Brain microvascular endothelial cell (primary cell): ENCODE data around the gene CREB3.

Source experiments
- DNase-seq: peaks from one replicate; pipeline ENCODE4 v3.0.0-alpha.2; 2020
- H3K27ac ChIP-seq: fragments of 250-450 bp; sonication (Bioruptor Pico); 2 replicates; pipeline ENCODE4 v1.5.1; 2020; ENCODE audit warnings: mild to moderate bottlenecking, moderate library complexity
- H3K27me3 ChIP-seq: fragments of 250-450 bp; sonication (Bioruptor Pico); replicated peaks from 2 replicates; pipeline ENCODE4 v1.5.1; 2020; ENCODE audit warnings: mild to moderate bottlenecking
- H3K36me3 ChIP-seq: fragments of 250-450 bp; sonication (Bioruptor Pico); replicated peaks from 2 replicates; pipeline ENCODE4 v1.5.1; 2020; ENCODE audit warnings: mild to moderate bottlenecking
- H3K4me3 ChIP-seq: 2 replicates; pipeline ENCODE4 v1.5.1; 2011; ENCODE audit warnings: low read depth, mild to moderate bottlenecking, control low read depth, low read length, moderate library complexity
- in situ Hi-C: cut with HindIII; loops from 2 replicates; pipeline ENCODE4 v1.10.0; 2017; ENCODE audit warnings: low sequenced_read_pairs, low pct_ligation_motif_present
- TF ChIP-seq, protein P1 (sequence below): IDR thresholded peaks from 2 replicates; pipeline ENCODE4 v1.5.1; 2011; ENCODE audit warnings: low read depth, mild to moderate bottlenecking, moderate library complexity, low read length, control low read depth, inconsistent platforms; ENCODE audit errors: missing control alignments

CREB3 gene

DNA sequence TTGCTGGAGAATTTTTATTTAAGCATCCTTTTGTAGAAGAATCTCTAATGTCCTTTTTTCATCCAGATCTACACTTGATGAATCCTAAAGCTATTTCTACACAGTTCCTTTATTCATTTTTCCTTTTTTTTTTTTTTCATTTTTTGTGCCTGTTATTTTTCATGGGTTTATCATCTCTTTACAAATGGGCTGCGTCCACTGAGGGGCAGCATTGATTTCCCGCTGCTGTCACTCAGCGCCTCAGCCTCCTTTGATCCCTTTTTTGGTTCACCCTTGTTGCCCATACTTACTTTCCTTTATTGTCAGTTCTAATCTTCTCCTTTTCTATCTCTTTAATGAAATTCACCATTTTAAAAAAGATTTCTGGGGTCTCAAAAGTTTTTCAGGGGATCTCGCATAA lies 27.3 kb downstream of the CREB3 start:
- H3K36me3 ChIP-seq = no peaks in the 10 kb centered on the region
- no peaks in the 10 kb centered on the region for H3K27me3 ChIP-seq
- no peak overlapping the region for H3K27ac ChIP-seq
- H3K4me3 ChIP-seq = no peak overlapping the region
- in situ Hi-C loops = no loop called here
- no peak for DNase-seq
- TF ChIP-seq, protein P1, sequence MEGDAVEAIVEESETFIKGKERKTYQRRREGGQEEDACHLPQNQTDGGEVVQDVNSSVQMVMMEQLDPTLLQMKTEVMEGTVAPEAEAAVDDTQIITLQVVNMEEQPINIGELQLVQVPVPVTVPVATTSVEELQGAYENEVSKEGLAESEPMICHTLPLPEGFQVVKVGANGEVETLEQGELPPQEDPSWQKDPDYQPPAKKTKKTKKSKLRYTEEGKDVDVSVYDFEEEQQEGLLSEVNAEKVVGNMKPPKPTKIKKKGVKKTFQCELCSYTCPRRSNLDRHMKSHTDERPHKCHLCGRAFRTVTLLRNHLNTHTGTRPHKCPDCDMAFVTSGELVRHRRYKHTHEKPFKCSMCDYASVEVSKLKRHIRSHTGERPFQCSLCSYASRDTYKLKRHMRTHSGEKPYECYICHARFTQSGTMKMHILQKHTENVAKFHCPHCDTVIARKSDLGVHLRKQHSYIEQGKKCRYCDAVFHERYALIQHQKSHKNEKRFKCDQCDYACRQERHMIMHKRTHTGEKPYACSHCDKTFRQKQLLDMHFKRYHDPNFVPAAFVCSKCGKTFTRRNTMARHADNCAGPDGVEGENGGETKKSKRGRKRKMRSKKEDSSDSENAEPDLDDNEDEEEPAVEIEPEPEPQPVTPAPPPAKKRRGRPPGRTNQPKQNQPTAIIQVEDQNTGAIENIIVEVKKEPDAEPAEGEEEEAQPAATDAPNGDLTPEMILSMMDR = no peak

DNA sequence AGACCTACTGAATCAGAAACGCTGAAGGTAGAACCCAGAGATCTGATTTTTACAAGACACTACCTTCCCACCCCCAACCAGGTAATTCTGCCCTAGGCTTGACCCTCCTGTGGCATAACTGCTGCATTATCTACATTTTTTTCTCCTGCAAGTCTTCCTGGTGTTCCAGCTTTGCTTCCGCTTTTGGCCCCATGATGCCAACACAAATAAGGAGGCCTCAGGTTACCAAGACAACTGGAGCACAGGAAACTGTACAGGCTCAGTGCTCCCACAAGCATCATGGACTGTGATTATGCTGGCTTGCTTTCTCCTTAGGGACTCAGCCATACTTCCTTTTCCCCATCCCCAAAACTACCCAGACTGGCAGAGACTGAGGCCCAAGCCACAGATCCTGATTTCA lies 28.2 kb downstream of the CREB3 start:
- Histone ChIP-seq H3K4me3 (no peak overlapping the region), H3K36me3 (no peaks in the 10 kb centered on the region), H3K27me3 (no peaks in the 10 kb centered on the region), H3K27ac (no peak overlapping the region)
- peak; percentile 86 for DNase-seq
- TF ChIP-seq, protein P1 = no peak
- in situ Hi-C loops = no loop called here

DNA sequence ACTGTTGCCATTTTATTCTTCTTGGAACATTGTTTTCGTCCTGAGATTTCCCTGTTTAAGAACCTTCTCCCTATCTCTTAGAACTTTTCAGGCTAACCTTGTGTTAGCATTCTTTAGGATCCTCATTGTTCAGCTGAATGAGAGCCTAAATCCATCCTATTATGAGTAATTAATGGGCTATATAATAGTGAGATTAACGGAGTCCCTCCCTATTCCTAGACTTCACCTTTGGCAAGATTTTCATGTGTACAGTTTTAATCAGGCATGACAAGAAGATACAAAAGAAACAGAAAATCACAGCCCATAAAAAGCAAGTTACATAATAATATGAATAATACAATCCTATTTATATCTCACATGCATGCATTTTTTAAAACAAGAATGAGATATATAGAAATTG lies 30.7 kb downstream of the CREB3 start:
- H3K27ac ChIP-seq = no peak overlapping the region
- no peaks in the 10 kb centered on the region for H3K36me3 ChIP-seq
- no peak overlapping the region for H3K4me3 ChIP-seq
- H3K27me3 ChIP-seq = no peaks in the 10 kb centered on the region
- TF ChIP-seq, protein P1 = no peak
- no peak for DNase-seq
- in situ Hi-C loops = no loop called here

DNA sequence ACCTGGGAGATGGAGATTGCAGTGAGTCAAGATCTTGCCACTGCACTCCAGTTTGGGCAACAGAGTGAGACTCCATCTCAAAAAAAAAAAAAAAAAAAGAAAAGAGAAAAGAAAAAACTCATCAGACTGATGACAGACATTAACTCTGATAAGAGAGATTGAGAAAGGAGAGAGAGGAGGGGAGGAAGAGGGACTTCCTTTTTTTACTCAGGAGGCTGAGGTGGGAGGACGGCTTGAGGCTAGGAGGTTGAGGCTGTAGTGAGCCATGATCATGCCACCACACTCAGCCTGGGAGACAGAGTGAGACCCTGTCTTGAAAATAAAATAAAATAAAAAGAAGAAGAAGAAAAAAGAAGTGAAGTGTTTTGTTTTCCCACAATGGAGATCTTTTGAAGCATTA lies 31.3 kb downstream of the CREB3 start:
- Histone ChIP-seq H3K27ac (no peak overlapping the region), H3K36me3 (no peaks in the 10 kb centered on the region), H3K4me3 (no peak overlapping the region), H3K27me3 (no peaks in the 10 kb centered on the region)
- no peak for DNase-seq
- in situ Hi-C loops = no loop called here
- TF ChIP-seq, protein P1 = no peak

DNA sequence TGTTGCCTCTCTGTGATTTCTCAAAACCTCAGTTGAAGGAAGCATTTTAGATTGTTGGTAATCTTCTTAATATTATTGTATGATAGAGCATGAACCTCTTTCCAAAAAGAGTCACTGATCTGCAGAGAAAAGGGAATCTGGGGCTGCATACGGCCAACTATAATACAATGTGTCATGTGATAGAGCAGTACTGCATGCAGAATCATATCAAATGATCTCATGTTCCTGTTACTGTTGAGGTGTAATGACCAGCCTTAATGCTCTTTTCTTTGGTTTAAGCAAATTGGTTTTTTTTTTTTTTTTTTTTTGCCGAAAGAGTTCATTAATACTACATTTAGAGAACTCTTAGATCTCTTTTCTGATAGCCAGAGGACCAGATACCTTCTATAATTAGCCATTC lies 34.5 kb downstream of the CREB3 start:
- in situ Hi-C loops = no loop called here
- Histone ChIP-seq H3K27ac (no peak overlapping the region), H3K4me3 (no peak overlapping the region), H3K36me3 (no peaks in the 10 kb centered on the region), H3K27me3 (no peaks in the 10 kb centered on the region)
- no peak for DNase-seq
- TF ChIP-seq, protein P1 = no peak

DNA sequence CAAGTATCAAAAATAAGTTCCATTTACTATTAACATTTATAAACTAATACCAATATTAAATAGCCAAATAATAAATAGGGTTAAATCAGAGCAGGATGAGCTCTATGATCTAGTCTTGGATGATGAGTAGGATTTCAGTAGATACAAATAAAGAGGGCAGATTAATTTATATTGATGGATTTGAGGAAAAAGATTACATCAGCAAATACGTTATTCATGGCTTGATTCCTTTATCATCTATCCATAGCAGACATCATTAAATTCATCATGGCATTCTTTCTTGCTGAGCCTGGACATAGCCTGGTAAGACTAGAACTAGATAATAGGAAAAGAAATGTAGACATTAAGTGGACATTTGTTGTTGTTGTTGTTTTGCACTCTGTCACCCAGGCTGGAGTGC lies 35.0 kb downstream of the CREB3 start:
- no peak overlapping the region for H3K27ac ChIP-seq
- no peak for DNase-seq
- TF ChIP-seq, protein P1 = no peak
- in situ Hi-C loops = no loop called here
- H3K36me3 ChIP-seq = no peaks in the 10 kb centered on the region
- H3K27me3 ChIP-seq = no peaks in the 10 kb centered on the region
- no peak overlapping the region for H3K4me3 ChIP-seq
